Breast epithelium (tissue), 4 donors: ENCODE measurements around the gene SDHD. TPM values are rescaled to one million over a fixed set of nuclear protein-coding genes. Genes with fewer than 3 reads are reported as not detected.

Experiments used
- DNase-seq, 2 donors: peaks; one replicate each; pipeline ENCODE4 v3.0.0-alpha.2; 2019; ENCODE audit warnings: low spot score in 2 of 2
- H3K27ac ChIP-seq, 2 donors: fragments of 200-600 bp; sonication (generic) in 1 of 2; one replicate each; pipeline ENCODE4 v1.5.1; 2016 to 2019; ENCODE audit warnings: mild to moderate bottlenecking in 1 of 2
- H3K27me3 ChIP-seq, 2 donors: fragments of 200-600 bp; sonication (generic) in 1 of 2; one replicate each; pipeline versions ENCODE4 v1.5.1 to v1.6.0; 2017 to 2019; ENCODE audit warnings: control low read depth in 1 of 2, mild to moderate bottlenecking in 1 of 2
- H3K36me3 ChIP-seq: fragments of 200-600 bp; one replicate; pipeline ENCODE4 v1.5.1; 2019
- H3K4me1 ChIP-seq, 2 donors: fragments of 200-600 bp; sonication (generic); one replicate each; pipeline ENCODE4 v1.5.1; 2016 to 2019; ENCODE audit warnings: control low read depth in 1 of 2
- H3K4me3 ChIP-seq, 3 donors: fragments of 200-600 bp; sonication (generic); 1 replicate in 2 of 3; 2 replicates in 1 of 3; pipeline ENCODE4 v1.5.1; 2016 to 2019; ENCODE audit warnings: mild to moderate bottlenecking in 3 of 3, moderate library complexity in 2 of 3
- H3K9me3 ChIP-seq, 2 donors: fragments of 200-600 bp; sonication (generic) in 1 of 2; one replicate each; pipeline ENCODE4 v1.5.1; 2016 to 2019; ENCODE audit warnings: control low read depth in 1 of 2
- POLR2A ChIP-seq: fragments of 450-650 bp; IDR thresholded peaks from one replicate; pipeline ENCODE4 v1.6.1; 2016; ENCODE audit warnings: antibody characterized with exemption, mild to moderate bottlenecking, moderate library complexity
- POLR2AphosphoS5 ChIP-seq, 3 donors: sonication (generic); formaldehyde crosslinking; IDR thresholded peaks; one replicate each; pipeline ENCODE4 v1.6.1; 2017; ENCODE audit warnings: antibody characterized with exemption in 3 of 3
- intact Hi-C: fragments of 100-400 bp; cut with DNase I; formaldehyde crosslinking; loops from one replicate; pipeline ENCODE4 v1.15.1; 2023; ENCODE audit warnings: low total_unique reads
- total RNA-seq, 3 donors: library from RNA; depleted of rRNA; stranded (reverse); fragments of >200 nt; gene quantifications; one replicate each; pipeline ENCODE4 v1.1.0, GENCODE V29; 2016
- TF ChIP-seq, protein P1 (sequence below), 3 donors: fragments of 450-650 bp; IDR thresholded peaks; one replicate each; pipeline ENCODE4 v1.5.1; 2016 to 2017; ENCODE audit warnings: antibody characterized with exemption in 3 of 3, mild to moderate bottlenecking in 3 of 3, moderate library complexity in 3 of 3

The SDHD gene
- total RNA-seq, 3 donors from 2014 or later, result 108 to 122 (median 109) TPM

DNA sequence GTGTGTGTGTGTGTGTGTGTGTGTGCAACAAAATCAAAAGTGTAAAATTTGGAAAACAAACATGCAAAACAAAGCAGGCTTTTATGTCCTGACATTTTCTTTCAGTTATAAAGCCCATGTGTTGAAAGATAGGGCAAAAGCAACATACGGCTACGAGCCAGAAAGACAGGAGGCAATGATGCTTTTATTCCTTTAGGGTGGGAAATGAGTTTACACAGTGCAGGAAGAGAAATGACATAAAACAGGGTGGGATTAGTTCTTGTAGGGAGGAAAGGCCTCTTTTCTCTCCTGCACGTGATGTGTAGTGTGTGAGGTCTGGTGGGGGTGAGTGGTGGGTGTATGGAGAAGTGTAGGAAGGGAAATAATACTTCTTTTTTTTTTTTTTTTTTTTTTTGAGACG is 47.8 kb downstream of the SDHD start:
- intact Hi-C loops, result no loop called here
- Histone ChIP-seq H3K36me3 (no peaks in the 10 kb centered on the region), H3K4me3 (no peak overlapping the region), H3K4me1 (no peaks in the 10 kb centered on the region), H3K27me3 (no peaks in the 10 kb centered on the region), H3K9me3 (no peaks in the 10 kb centered on the region), H3K27ac (no peak overlapping the region)
- no peak for DNase-seq
- no peak for TF ChIP-seq POLR2AphosphoS5 (IDR thresholded peaks at IDR 0.05)
- TF ChIP-seq, protein P1, sequence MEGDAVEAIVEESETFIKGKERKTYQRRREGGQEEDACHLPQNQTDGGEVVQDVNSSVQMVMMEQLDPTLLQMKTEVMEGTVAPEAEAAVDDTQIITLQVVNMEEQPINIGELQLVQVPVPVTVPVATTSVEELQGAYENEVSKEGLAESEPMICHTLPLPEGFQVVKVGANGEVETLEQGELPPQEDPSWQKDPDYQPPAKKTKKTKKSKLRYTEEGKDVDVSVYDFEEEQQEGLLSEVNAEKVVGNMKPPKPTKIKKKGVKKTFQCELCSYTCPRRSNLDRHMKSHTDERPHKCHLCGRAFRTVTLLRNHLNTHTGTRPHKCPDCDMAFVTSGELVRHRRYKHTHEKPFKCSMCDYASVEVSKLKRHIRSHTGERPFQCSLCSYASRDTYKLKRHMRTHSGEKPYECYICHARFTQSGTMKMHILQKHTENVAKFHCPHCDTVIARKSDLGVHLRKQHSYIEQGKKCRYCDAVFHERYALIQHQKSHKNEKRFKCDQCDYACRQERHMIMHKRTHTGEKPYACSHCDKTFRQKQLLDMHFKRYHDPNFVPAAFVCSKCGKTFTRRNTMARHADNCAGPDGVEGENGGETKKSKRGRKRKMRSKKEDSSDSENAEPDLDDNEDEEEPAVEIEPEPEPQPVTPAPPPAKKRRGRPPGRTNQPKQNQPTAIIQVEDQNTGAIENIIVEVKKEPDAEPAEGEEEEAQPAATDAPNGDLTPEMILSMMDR (IDR thresholded peaks at IDR 0.05), result no peak

DNA sequence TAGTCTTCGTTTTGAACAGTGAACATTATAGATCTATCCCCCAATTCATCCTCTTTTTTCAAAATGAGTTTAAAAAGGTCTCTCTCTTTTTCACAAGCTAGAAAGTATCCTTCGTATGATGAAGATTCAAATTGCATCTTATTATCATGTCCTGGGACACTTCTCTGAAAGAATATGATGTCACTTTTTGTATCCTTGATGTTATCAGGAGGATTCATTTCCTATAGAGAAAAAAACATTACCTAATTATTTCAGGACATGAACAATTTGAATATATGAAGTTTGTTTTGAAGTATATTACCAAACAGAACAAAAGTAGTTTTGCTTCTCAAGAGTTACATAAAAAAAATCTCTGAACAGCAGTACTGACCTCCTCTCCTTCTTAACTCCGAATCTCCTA is 56.9 kb downstream of the SDHD start:
- Histone ChIP-seq H3K36me3 (no peaks in the 10 kb centered on the region), H3K4me1 (no peaks in the 10 kb centered on the region), H3K9me3 (no peaks in the 10 kb centered on the region), H3K27me3 (no peaks in the 10 kb centered on the region), H3K27ac (no peak overlapping the region), H3K4me3 (no peak overlapping the region)
- intact Hi-C loops, result no loop called here
- no peak for DNase-seq
- no peak for TF ChIP-seq POLR2A
- no peak for TF ChIP-seq POLR2AphosphoS5 (IDR thresholded peaks at IDR 0.05)
- TF ChIP-seq, protein P1 (IDR thresholded peaks at IDR 0.05), result no peak

Other genes starting within 250 kb of the SDHD start
- 10 to 100 TPM; 31.8 to 46.2 (median 43.9) TPM for gene ALG9, start 215.3 kb upstream of the SDHD start, total RNA-seq
- gene FDXACB1, start 207.7 kb upstream of the SDHD start, total RNA-seq, result 1 to 10 TPM; 1.6 to 3.7 (median 3.3) TPM
- 10 to 100 TPM; 29.6 to 35.1 (median 31.2) TPM for gene CFAP68, start 207.3 kb upstream of the SDHD start, total RNA-seq
- gene CRYAB, start 175.1 kb upstream of the SDHD start, total RNA-seq, result 100 to 1,000 TPM; 132 to 299 (median 271) TPM
- 1 to 10 TPM in 2 of 3 donors, under 1 TPM in 1; 0.98 to 2.1 (median 1.2) TPM for gene HSPB2, start 174.1 kb upstream of the SDHD start, total RNA-seq
- 10 to 100 TPM in 2 of 3 donors, 1 to 10 TPM in 1; 7.5 to 40.5 (median 19.0) TPM for gene C11orf52, start 168.0 kb upstream of the SDHD start, total RNA-seq
- 10 to 100 TPM; 38.9 to 53.9 (median 45.2) TPM for gene DIXDC1, start 149.5 kb upstream of the SDHD start, total RNA-seq
- 10 to 100 TPM; 26.9 to 30.9 (median 27.5) TPM for gene DLAT, start 61.5 kb upstream of the SDHD start, total RNA-seq
- gene PIH1D2, start 12.9 kb upstream of the SDHD start, total RNA-seq, result 1 to 10 TPM; 1.3 to 5.4 (median 3.3) TPM
- gene NKAPD1, start 12.6 kb upstream of the SDHD start, total RNA-seq, result 10 to 100 TPM; 13.1 to 16.1 (median 14.7) TPM
- gene TIMM8B, start 117 bp upstream of the SDHD start, total RNA-seq, result 10 to 100 TPM; 31.9 to 48.8 (median 40.5) TPM
- 10 to 100 TPM in 2 of 3 donors, 1 to 10 TPM in 1; 8.2 to 21.0 (median 16.8) TPM for gene IL18, start 77.2 kb downstream of the SDHD start, total RNA-seq
- 1 to 10 TPM in 2 of 3 donors, not detected in 1; 1.2 to 1.3 TPM for gene TEX12, start 80.5 kb downstream of the SDHD start, total RNA-seq
- 10 to 100 TPM in 1 of 3 donors, 1 to 10 TPM in 2; 3.4 to 10.8 (median 5.2) TPM for gene BCO2, start 88.6 kb downstream of the SDHD start, total RNA-seq
- 10 to 100 TPM; 21.8 to 40.4 (median 38.7) TPM for gene PTS, start 139.6 kb downstream of the SDHD start, total RNA-seq
- not detected for gene PLET1, start 174.0 kb downstream of the SDHD start, total RNA-seq